ENCODE measurements around the gene TRIM61.
"Not testable (repeated sequence)": the region's sequence is repeated elsewhere in the genome, so short reads cannot be mapped to it uniquely, and the experiment has no call there.

TRIM61 gene

DNA sequence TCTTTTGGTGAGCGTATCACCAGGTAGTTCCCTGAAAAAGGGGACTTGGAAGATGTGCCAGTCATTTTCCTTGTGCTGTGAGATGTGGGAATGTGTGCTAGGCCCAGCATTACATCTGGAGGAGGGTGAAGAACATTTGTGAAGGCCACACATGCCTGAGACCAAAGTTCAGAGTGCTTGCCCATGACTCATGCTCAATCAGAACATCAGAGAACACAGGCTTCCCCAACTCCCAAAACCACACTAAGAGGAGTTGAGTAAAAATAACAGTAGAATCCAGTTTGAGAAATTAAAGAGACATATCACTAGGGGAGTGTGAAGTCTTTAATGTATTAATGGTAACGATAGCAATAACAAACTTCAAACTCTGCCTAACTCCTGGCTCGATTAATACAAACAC lies 18.0 kb downstream of the TRIM61 start:
- not testable (repeated sequence) for DNase-seq (ENCODE audit: extremely low read depth in 1 of 2, low read depth in 1 of 2)

GRCh38 chr4:164956766-164957643 lies 20.5 kb downstream of the TRIM61 start:
- DNase-seq (ENCODE audit: extremely low read depth in 1 of 2, low read depth in 1 of 2): peak; percentile 62 to 72

GRCh38 chr4:164955107-164955805 lies 22.2 kb downstream of the TRIM61 start:
- no peak for DNase-seq (ENCODE audit: extremely low read depth in 1 of 2, low read depth in 1 of 2)

DNA sequence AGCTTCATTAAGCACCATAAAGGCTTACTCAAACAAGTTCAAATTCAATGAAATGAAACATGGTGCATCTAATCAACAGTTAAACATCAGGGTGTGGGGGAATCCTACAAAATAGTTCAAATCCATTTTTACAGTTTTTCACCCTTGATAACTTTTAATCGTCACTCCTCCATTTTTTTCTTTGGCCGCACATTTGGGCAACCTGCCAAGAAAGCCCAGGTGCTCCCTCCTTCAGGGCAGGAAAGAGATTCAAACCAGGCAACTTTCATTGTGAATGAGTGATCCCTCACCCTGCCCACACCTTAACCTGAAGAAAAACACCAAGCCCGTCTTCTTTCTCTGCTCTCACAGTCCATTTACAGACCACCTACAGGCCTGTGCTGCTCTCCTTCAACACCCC lies 24.9 kb downstream of the TRIM61 start:
- no peak for DNase-seq (ENCODE audit: extremely low read depth in 1 of 2, low read depth in 1 of 2)

DNA sequence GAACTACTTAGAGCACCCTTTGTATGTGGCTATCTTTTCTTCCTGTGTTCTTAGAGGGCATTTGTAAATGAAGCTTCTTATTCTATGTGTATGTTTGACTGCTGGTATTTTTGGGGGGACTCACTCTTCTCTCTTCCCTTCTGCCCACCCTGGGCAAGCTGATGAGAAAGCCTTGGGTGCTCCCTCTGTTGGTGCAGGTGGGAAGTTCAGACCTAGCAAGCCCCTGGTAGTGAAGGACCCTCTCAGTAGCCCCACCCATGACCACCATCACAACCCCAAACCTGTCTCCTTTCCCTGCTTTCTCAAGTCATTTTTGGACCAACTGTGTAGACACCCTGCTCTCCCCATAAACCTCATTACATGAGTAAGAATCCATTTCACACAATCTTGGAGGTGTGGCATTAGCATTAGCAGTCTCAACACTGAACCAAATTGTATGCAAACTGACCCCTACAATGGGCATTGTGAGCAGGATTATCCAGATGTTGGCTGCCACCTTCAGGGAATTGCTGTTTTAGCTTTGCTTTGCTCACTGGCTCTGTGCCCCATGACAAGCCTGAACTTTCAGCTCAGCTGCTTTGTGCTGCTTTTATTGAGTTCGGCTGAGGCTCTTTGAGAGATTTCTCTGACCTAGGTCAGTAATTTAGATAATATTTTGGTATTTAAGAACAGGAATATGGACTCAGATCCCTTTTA lies 27.9 kb downstream of the TRIM61 start:
- DNase-seq (ENCODE audit: extremely low read depth in 1 of 2, low read depth in 1 of 2): no peak

DNA sequence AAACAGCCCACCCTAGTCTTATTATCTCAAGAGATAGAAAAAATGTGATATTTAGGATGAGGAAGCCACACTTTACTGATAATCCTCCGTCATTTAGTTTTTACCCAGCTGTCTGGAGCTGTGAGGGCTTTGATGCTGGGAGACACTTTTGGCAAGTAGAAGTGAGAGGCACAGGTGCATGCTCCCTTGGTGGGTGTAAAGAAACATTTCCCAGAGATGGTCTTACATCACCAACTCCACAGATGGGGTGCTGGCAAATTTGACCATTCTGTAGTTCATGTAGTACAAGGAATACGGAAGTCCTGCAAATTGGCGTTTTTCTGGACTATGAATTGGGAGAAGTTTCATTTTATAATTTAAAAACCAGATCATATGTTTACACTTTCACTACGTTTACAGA lies 28.5 kb downstream of the TRIM61 start:
- no peak for DNase-seq (ENCODE audit: extremely low read depth in 1 of 2, low read depth in 1 of 2)

DNA sequence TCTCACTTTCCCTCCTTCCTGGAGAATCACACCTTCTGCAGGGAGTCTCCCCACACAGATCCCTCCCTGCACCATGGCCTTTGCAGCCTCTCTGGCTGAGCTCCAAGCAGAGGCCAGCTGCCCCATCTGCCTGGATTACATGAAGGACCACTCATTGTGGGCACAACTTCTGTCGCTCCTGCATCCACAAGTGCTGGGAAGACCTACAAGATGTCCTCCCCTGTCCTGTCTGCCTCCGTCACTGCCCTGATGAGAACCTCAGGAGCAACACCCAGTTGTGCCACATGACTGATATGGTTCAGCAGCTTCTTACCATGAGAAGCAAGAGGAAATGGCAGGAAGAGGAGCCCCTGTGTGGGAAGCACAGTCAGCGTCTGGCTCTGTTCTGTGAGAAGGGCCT lies 29.5 kb downstream of the TRIM61 start:
- DNase-seq (ENCODE audit: extremely low read depth in 1 of 2, low read depth in 1 of 2): not testable (repeated sequence)

DNA sequence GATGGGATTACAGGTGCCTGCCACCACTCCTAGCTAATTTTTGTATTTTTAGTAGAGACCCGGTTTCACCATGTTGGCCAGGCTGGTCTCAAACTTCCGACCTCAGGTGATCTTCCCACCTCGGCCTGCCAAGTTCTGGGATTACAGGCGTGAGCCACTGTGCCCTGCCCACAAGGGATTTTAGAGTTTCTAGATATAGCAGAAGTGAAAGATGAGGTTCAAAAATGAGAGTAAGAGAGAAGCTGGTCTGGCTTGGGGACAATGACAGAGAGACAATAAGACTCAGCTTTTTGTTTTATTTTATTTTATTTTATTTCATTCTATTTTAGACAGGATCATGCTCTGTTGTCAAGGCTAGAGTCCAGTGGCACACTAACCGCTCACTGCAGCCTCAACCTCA lies 30.6 kb downstream of the TRIM61 start:
- DNase-seq (ENCODE audit: extremely low read depth in 1 of 2, low read depth in 1 of 2): no peak

DNA sequence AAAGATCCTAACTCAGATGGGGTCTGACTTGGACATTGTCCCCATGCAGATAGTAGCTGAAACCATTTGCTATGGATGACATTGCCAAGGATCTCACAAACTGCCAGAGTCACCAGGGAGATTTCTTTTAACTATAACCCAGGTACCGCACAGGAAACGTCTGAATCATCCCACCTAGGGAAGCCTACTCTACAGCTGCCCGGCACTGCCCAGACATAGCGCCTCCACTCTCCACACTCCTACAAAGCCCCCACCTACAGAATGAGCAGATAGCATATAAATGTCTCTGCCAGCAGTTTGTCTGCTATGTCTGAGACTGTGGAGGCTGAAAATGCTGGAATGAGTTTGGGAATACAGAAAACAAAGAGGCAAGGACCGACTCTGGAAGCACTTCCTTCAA lies 32.3 kb downstream of the TRIM61 start:
- no peak for DNase-seq (ENCODE audit: extremely low read depth in 1 of 2, low read depth in 1 of 2)

GRCh38 chr4:164943192-164943591 lies 34.3 kb downstream of the TRIM61 start:
- DNase-seq (ENCODE audit: extremely low read depth in 1 of 2, low read depth in 1 of 2): no peak

- no peak for DNase-seq (ENCODE audit: extremely low read depth in 1 of 2, low read depth in 1 of 2)
These were observed 39.7 kb downstream of the TRIM61 start for GRCh38 chr4:164937576-164938270.

- not testable (repeated sequence) for DNase-seq (ENCODE audit: extremely low read depth in 1 of 2, low read depth in 1 of 2)
These were observed 41.4 kb downstream of the TRIM61 start for GRCh38 chr4:164935865-164936606.

GRCh38 chr4:164935363-164935762 lies 42.1 kb downstream of the TRIM61 start:
- DNase-seq (ENCODE audit: extremely low read depth in 1 of 2, low read depth in 1 of 2): no peak

GRCh38 chr4:164933244-164933643 lies 44.2 kb downstream of the TRIM61 start:
- no peak for DNase-seq (ENCODE audit: extremely low read depth in 1 of 2, low read depth in 1 of 2)

- DNase-seq (ENCODE audit: extremely low read depth in 1 of 2, low read depth in 1 of 2): no peak
These were observed 45.7 kb downstream of the TRIM61 start for GRCh38 chr4:164931551-164932324.

- DNase-seq (ENCODE audit: extremely low read depth in 1 of 2, low read depth in 1 of 2): no peak
These were observed 46.8 kb downstream of the TRIM61 start for GRCh38 chr4:164930647-164931046.

DNA sequence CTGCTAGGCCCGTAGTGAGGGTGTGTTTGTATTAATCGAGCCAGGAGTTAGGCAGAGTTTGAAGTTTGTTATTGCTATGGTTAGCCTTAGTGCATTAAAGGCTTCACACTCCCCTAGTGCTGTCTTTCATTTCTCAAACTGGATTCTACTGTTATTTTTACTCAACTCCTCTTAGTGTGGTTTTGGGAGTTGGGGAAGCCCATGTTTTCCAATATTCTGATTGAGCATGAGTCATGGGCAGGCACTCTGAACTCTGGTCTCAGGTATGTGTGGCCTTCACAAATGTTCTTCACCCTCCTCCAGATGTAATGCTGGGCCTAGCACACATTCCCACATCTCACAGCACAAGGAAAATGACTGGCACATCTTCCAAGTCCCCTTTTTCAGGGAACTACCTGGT lies 50.4 kb downstream of the TRIM61 start:
- DNase-seq (ENCODE audit: extremely low read depth in 1 of 2, low read depth in 1 of 2): not testable (repeated sequence)

- DNase-seq (ENCODE audit: extremely low read depth in 1 of 2, low read depth in 1 of 2): no peak
These were observed 51.2 kb downstream of the TRIM61 start for GRCh38 chr4:164926301-164926700.

DNA sequence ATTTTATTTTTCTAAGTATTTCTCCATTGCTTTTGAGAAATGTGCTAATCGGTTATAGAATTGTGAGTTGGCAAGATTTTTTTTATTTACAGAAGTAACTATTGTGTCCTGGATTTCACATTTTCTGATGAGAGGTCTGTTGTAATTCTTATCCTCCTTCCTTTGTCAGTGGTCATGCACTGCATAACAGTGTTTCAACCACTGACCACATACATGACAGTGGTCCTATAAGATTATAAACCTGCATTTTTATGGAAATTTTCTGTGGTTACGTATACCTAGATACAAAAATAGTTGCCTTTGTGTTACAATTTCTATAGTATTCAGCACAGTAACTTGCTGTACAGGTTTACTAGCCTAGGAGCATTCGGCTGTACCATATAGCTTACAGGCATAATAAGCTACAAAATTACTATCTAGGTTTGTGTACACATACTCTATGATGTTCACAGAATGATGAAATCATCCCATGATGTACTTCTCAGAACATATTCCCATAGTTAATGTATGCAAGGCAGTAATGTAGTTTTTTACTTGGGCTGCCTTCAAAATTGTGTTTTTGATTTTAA lies 52.7 kb downstream of the TRIM61 start:
- DNase-seq (ENCODE audit: extremely low read depth in 1 of 2, low read depth in 1 of 2): no peak
